HepG2 (cell line): Measurements from ENCODE around the gene NUDT22. TPM values are rescaled to one million over a fixed set of nuclear protein-coding genes. Genes with fewer than 3 reads are reported as not detected.

ENCODE experiments used
- ATF7 ChIP-seq, 2 experiments: fragments of 450-650 bp in 1 of 2; sonication (generic) in 1 of 2; formaldehyde crosslinking in 1 of 2; IDR thresholded peaks; 2 replicates each; pipeline versions ENCODE4 v1.4.0 to v1.6.1; 2016 to 2020; ENCODE audit warnings: antibody characterized with exemption in 1 of 2, mild to moderate bottlenecking in 1 of 2, missing genetic modification reagents in 1 of 2
- CHD2 ChIP-seq: IDR thresholded peaks from 2 replicates; pipeline ENCODE4 v1.6.1; 2011; ENCODE audit warnings: low read depth, low read length, improper control_type of control experiment
- ELF4 ChIP-seq: sonication (generic); formaldehyde crosslinking; IDR thresholded peaks from 2 replicates; pipeline ENCODE4 v1.5.0; 2020; ENCODE audit warnings: missing genetic modification reagents, mild to moderate bottlenecking, moderate library complexity, borderline replicate concordance
- GABPB1 ChIP-seq: IDR thresholded peaks from 2 replicates; pipeline ENCODE4 v1.6.1; 2016; ENCODE audit warnings: mild to moderate bottlenecking, missing genetic modification reagents, moderate library complexity, missing compliant biosample characterization
- HBP1 ChIP-seq: IDR thresholded peaks from 2 replicates; pipeline ENCODE4 v1.6.1; 2016; ENCODE audit warnings: low read depth, control low read depth
- JUND ChIP-seq: sonication (generic); formaldehyde crosslinking; IDR thresholded peaks from 2 replicates; pipeline ENCODE4 v1.8.0; 2022; ENCODE audit warnings: mild to moderate bottlenecking, missing genetic modification reagents
- LBX2 ChIP-seq: sonication (generic); formaldehyde crosslinking; IDR thresholded peaks from 2 replicates; pipeline ENCODE4 v1.5.0; 2020; ENCODE audit warnings: missing genetic modification reagents, mild to moderate bottlenecking, borderline replicate concordance
- NCOA1 ChIP-seq: sonication (generic); formaldehyde crosslinking; IDR thresholded peaks from 2 replicates; pipeline ENCODE4 v1.9.0; 2021; ENCODE audit warnings: missing genetic modification reagents
- SOX13 ChIP-seq, 3 experiments: fragments of 450-650 bp in 1 of 3; sonication (generic) in 1 of 3; formaldehyde crosslinking in 1 of 3; IDR thresholded peaks in 2 of 3; conservative IDR thresholded peaks in 1 of 3; 2 replicates each; pipeline versions ENCODE4 v1.5.0 to v1.6.1; 2016 to 2020; ENCODE audit warnings: antibody characterized with exemption in 1 of 3, mild to moderate bottlenecking in 1 of 3, missing compliant biosample characterization in 1 of 3, missing genetic modification reagents in 1 of 3, moderate library complexity in 1 of 3
- TP53 ChIP-seq: sonication (generic); formaldehyde crosslinking; conservative IDR thresholded peaks from 2 replicates; pipeline ENCODE4 v1.4.0; 2020; ENCODE audit warnings: missing genetic modification reagents
- TSC22D2 ChIP-seq: sonication (generic); formaldehyde crosslinking; IDR thresholded peaks from 2 replicates; pipeline ENCODE4 v1.5.1; 2020; ENCODE audit warnings: missing genetic modification reagents, mild to moderate bottlenecking, borderline replicate concordance
- ZBTB20 ChIP-seq: sonication (generic); formaldehyde crosslinking; IDR thresholded peaks from 2 replicates; pipeline ENCODE4 v1.8.1; 2023; ENCODE audit warnings: missing genetic modification reagents, low read depth, mild to moderate bottlenecking, borderline replicate concordance
- ZEB1 ChIP-seq: IDR thresholded peaks from 2 replicates; pipeline ENCODE4 v1.6.1; 2012; ENCODE audit warnings: mild to moderate bottlenecking, low read depth, inconsistent platforms; ENCODE audit not compliant: insufficient replicate concordance
- ZNF629 ChIP-seq: sonication (generic); formaldehyde crosslinking; conservative IDR thresholded peaks from 2 replicates; pipeline ENCODE4 v1.5.0; 2020; ENCODE audit warnings: missing genetic modification reagents
- ZNF75D ChIP-seq: sonication (generic); formaldehyde crosslinking; IDR thresholded peaks from 2 replicates; pipeline ENCODE4 v1.8.1; 2023; ENCODE audit warnings: missing genetic modification reagents, mild to moderate bottlenecking, borderline replicate concordance
- ZNF790 ChIP-seq: sonication (generic); formaldehyde crosslinking; IDR thresholded peaks from 2 replicates; pipeline ENCODE4 v1.8.0; 2022; ENCODE audit warnings: missing genetic modification reagents, mild to moderate bottlenecking, borderline replicate concordance
- polyA plus RNA-seq, 8 experiments: library from polyadenylated mRNA; depleted of rRNA in 3 of 8; stranded (reverse) in 7 of 8; unstranded in 1 of 8; fragments of >200 nt; fragmentation: Illumina TruSeq in 4 of 8; extraction: Trizol in 4 of 8; gene quantifications; 2 replicates each; pipeline versions ENCODE4 v1.2.1 to v1.2.3, GENCODE V29; 2011 to 2016; ENCODE audit warnings: low read depth in 4 of 8, missing spikeins in 1 of 8, mixed read lengths in 1 of 8; ENCODE audit not compliant: insufficient read depth in 1 of 8
- total RNA-seq, 5 experiments: library from RNA; depleted of rRNA; stranded (reverse); fragments of >200 nt; fragmentation: Illumina TruSeq; extraction: Trizol; gene quantifications; 2 replicates each; pipeline ENCODE4 v1.2.3, GENCODE V29; 2016; ENCODE audit warnings: low read depth in 1 of 5
- TF ChIP-seq, protein P1 (sequence below): sonication (generic); formaldehyde crosslinking; IDR thresholded peaks from 2 replicates; pipeline ENCODE4 v1.5.1; 2020; ENCODE audit warnings: mild to moderate bottlenecking, missing genetic modification reagents
- TF ChIP-seq, protein P2 (sequence below): sonication (generic); formaldehyde crosslinking; IDR thresholded peaks from 2 replicates; pipeline ENCODE4 v1.5.0; 2020; ENCODE audit warnings: mild to moderate bottlenecking, missing genetic modification reagents
- TF ChIP-seq, protein P3 (sequence below): sonication (generic); formaldehyde crosslinking; IDR thresholded peaks from 2 replicates; pipeline ENCODE4 v1.4.0; 2020; ENCODE audit warnings: missing genetic modification reagents

NUDT22 gene
- total and polyA plus RNA-seq, 2 of the 13 experiments (the other 11 are each of a cell fraction or from before 2014, with no cell fraction given): 33.5 to 39.8 TPM

DNA sequence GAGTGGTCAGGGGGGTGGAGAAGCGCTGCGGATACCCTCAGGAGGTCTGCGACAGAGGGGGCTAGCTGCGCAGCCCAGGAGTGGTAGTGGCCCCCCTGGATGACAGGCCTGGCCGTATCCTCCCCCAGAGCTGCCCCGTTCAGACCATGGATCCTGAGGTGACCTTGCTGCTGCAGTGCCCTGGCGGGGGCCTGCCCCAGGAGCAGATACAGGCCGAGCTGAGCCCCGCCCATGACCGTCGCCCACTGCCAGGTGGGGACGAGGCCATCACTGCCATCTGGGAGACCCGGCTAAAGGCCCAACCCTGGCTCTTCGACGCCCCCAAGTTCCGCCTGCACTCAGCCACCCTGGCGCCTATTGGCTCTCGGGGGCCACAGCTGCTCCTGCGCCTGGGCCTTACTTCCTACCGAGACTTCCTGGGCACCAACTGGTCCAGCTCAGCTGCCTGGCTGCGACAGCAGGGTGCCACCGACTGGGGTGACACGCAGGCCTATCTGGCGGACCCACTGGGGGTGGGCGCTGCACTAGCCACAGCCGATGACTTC is 505 bp downstream of the NUDT22 start (continued):
- no peak for TF ChIP-seq SOX13 (IDR thresholded peaks at IDR 0.05)
- TF ChIP-seq SOX13 (CRISPR knock-in tag; conservative IDR thresholded peaks at IDR 0.05 in 1 of 2, IDR thresholded peaks at IDR 0.05 in 1 of 2): no peak; a peak in 1 of 4 replicates
- TF ChIP-seq JUND (CRISPR knock-in tag): no peak; the same call in 1 of the 2 replicates
- no peak for TF ChIP-seq TP53 (CRISPR knock-in tag)
- no peak for TF ChIP-seq NCOA1 (CRISPR knock-in tag)
- TF ChIP-seq, protein P1, sequence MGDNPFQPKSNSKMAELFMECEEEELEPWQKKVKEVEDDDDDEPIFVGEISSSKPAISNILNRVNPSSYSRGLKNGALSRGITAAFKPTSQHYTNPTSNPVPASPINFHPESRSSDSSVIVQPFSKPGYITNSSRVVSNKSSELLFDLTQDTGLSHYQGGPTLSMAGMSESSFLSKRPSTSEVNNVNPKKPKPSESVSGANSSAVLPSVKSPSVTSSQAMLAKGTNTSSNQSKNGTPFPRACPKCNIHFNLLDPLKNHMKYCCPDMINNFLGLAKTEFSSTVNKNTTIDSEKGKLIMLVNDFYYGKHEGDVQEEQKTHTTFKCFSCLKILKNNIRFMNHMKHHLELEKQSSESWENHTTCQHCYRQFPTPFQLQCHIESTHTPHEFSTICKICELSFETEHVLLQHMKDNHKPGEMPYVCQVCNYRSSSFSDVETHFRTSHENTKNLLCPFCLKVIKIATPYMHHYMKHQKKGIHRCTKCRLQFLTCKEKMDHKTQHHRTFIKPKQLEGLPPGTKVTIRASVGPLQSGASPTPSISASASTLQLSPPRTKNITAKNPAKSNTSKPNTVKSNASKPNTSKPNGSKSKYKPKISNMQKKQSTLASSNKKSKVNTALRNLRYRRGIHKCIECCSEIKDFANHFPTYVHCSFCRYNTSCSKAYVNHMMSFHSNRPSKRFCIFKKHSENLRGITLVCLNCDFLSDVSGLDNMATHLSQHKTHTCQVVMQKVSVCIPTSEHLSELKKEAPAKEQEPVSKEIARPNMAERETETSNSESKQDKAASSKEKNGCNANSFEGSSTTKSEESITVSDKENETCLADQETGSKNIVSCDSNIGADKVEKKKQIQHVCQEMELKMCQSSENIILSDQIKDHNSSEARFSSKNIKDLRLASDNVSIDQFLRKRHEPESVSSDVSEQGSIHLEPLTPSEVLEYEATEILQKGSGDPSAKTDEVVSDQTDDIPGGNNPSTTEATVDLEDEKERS (CRISPR knock-in tag): no peak
- no peak for TF ChIP-seq HBP1
- no peak for TF ChIP-seq ZBTB20
- no peak for TF ChIP-seq CHD2
- TF ChIP-seq ZNF75D (CRISPR knock-in tag): no peak
- TF ChIP-seq GABPB1 (CRISPR knock-in tag): no peak; the same call in 1 of the 2 replicates
- TF ChIP-seq ELF4: no peak
- TF ChIP-seq, protein P2, sequence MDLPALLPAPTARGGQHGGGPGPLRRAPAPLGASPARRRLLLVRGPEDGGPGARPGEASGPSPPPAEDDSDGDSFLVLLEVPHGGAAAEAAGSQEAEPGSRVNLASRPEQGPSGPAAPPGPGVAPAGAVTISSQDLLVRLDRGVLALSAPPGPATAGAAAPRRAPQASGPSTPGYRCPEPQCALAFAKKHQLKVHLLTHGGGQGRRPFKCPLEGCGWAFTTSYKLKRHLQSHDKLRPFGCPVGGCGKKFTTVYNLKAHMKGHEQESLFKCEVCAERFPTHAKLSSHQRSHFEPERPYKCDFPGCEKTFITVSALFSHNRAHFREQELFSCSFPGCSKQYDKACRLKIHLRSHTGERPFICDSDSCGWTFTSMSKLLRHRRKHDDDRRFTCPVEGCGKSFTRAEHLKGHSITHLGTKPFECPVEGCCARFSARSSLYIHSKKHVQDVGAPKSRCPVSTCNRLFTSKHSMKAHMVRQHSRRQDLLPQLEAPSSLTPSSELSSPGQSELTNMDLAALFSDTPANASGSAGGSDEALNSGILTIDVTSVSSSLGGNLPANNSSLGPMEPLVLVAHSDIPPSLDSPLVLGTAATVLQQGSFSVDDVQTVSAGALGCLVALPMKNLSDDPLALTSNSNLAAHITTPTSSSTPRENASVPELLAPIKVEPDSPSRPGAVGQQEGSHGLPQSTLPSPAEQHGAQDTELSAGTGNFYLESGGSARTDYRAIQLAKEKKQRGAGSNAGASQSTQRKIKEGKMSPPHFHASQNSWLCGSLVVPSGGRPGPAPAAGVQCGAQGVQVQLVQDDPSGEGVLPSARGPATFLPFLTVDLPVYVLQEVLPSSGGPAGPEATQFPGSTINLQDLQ (CRISPR knock-in tag): no peak
- peak; percentile 28; the same call in 1 of the 2 replicates for TF ChIP-seq ZNF790 (CRISPR knock-in tag)
- no peak for TF ChIP-seq TSC22D2
- no peak for TF ChIP-seq ZNF629
- no peak for TF ChIP-seq ATF7 (IDR thresholded peaks at IDR 0.05)
- no peak for TF ChIP-seq ATF7 (CRISPR knock-in tag; IDR thresholded peaks at IDR 0.05)
- TF ChIP-seq ZEB1: no peak
- TF ChIP-seq, protein P3, sequence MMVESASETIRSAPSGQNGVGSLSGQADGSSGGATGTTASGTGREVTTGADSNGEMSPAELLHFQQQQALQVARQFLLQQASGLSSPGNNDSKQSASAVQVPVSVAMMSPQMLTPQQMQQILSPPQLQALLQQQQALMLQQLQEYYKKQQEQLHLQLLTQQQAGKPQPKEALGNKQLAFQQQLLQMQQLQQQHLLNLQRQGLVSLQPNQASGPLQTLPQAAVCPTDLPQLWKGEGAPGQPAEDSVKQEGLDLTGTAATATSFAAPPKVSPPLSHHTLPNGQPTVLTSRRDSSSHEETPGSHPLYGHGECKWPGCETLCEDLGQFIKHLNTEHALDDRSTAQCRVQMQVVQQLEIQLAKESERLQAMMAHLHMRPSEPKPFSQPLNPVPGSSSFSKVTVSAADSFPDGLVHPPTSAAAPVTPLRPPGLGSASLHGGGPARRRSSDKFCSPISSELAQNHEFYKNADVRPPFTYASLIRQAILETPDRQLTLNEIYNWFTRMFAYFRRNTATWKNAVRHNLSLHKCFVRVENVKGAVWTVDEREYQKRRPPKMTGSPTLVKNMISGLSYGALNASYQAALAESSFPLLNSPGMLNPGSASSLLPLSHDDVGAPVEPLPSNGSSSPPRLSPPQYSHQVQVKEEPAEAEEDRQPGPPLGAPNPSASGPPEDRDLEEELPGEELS: no peak
- TF ChIP-seq LBX2 (CRISPR knock-in tag): no peak
